Erythroblast (primary cell): ENCODE results near the gene PKN1.

Experiments
- GATA1 ChIP-seq: IDR thresholded peaks from 2 replicates; pipeline ENCODE4 v1.6.1; 2011; ENCODE audit warnings: low read depth, mild to moderate bottlenecking, control low read depth, low read length, moderate library complexity
- POLR2A ChIP-seq: IDR thresholded peaks from 2 replicates; pipeline ENCODE4 v1.6.1; 2011; ENCODE audit warnings: mild to moderate bottlenecking, low read length

GRCh38 chr19:14405380-14405757, 27.7 kb upstream of the PKN1 start:
- TF ChIP-seq POLR2A (no peak), GATA1 (no peak)
